ENCODE data around the gene STAT6.
"Not testable (repeated sequence)": the region's sequence is repeated elsewhere in the genome, so short reads cannot be mapped to it uniquely, and the experiment has no call there.

The STAT6 gene

GRCh38 chr12:57053146-57053545, 58.0 kb downstream of the STAT6 start:
- not testable (repeated sequence) for FAIRE-seq; DNase-seq (ENCODE audit: insufficient read length, low spot score)

GRCh38 chr12:57051011-57051410, 60.2 kb downstream of the STAT6 start:
- DNase-seq (ENCODE audit: insufficient read length, low spot score) (no peak), FAIRE-seq (no peak)

DNA sequence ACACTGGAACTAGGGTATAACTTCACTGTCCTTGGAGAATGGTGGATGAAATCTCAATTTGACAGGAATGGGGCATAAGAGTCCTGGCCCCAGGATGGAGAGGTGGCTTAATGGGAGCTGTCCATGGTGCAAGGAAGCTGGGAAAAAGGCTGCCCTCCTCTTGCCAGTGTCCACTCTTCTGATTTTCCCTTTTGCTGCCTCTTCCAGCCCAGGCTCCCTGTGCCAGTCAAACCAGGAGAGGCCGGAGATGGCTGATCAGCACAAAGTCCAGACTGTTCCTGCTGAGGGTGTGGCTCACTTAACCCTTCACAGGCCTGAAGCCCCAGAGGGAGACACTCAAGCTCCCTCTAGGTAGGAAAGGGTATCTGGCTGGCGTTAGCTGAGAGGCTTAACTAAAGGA, 61.3 kb downstream of the STAT6 start, which contains the start of gene MYO1A:
Gene MYO1A (minus strand): TSS at position 240 of the 400 bp plus-strand sequence. CDS start 1,806 bp downstream, outside the sequence.
- DNase-seq (ENCODE audit: insufficient read length, low spot score) (peak; percentile 31), FAIRE-seq (no peak)

GRCh38 chr12:57049119-57049446, 62.1 kb downstream of the STAT6 start:
- FAIRE-seq = no peak

DNA sequence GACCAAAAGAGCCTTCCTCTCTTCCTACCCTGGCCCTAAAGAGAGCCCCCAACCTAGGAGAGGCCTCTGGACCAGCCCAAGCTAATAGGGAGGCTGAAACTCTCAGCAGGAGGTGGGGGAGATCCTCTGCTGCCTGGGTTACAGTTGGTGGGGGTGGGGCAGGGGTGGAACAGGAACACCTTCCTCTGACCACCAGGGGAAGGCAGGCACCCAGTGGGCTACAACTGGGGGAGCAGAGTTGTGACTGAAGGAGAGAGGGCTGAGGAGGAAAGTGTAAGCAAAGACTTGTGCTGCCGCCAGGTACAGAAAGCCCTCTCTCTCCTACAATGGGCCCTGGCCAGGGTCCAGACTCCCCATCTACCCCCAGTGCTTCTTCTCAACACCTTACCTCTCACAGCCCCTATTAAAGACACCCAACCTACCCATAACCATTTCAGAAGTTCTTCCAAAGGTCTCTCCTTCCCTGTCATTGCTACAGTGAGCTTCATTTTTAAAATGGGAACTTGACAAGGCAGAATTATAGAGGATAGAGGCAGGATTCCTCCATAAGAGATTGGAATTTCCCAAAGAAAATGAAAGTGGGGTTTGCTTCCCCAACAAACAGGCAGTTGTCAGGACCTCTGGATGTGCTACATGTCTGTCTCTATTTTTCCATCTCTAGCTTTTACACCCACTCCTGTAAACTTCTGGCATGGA, 62.6 kb downstream of the STAT6 start:
- no peak for DNase-seq (ENCODE audit: insufficient read length, low spot score)
- peak; percentile 66 for FAIRE-seq

More at GRCh38 chr12:57049119-57049446, 62.1 kb downstream of the STAT6 start:
- DNase-seq (ENCODE audit: insufficient read length, low spot score) = no peak

DNA sequence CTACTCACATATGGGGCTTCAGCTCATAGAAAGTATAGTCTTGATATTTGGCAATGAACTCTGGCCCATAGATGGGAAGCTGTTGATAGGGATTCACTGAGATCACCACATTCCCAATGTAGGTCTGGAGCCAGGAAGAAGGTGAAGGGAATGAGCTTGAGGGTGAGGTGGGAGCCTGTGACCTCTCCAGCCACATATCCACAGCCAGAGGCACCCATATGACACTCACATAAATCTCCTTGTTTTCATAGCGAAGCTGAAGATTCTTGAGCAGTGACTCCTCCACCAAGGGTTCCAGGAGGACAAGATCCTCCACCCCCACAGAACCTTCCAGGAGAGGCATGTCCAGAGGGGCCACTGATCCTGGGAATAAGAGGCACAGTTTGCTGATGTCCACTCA, 63.2 kb downstream of the STAT6 start:
- DNase-seq (ENCODE audit: insufficient read length, low spot score) (peak; percentile 71), FAIRE-seq (peak; percentile 38)

DNA sequence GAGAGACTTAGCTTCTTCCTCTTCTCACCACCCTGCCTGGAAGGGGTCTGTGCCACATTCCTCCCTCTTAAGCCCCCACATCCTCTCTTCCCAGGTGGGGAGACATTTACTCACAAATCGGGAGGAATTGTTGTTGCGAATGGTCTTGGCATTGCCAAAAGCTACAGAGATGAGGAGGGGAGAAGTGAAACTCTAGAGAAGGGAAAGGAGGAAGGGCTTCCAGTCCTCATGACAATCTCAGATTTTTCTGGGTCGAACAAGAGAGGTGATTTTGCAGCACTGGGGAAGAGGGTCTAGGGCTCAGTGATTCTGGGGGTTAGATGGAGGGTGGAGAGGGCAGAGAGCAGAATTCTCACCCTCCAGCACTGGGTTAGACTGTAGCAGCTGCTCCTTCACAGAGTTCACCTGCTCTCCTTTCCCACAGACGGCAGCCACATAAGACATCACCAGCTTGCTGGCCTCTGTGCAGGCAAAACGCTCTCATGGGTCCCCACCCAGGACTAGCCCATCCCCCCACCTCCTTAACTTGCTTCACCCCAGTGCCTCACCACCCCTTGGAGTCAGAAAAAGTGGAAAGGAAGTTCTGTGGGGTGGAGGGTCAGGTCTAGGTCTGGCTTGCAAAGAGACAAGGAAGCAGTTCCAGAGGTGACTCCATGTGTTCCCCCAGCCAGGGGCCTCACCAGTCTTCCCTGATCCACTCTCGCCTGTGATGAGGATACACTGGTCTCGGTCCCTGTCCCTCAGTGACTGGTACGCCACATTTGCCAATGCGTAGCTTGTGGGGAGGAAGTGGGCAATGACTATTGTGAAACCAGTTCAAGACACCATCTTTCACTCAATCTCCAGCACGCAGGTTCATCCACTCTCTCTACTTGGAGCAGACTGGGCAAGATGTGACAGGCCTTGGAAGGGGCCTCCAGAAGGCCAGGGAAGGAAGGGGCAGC, 63.9 kb downstream of the STAT6 start:
- FAIRE-seq (no peak), DNase-seq (ENCODE audit: insufficient read length, low spot score) (no peak)

DNA sequence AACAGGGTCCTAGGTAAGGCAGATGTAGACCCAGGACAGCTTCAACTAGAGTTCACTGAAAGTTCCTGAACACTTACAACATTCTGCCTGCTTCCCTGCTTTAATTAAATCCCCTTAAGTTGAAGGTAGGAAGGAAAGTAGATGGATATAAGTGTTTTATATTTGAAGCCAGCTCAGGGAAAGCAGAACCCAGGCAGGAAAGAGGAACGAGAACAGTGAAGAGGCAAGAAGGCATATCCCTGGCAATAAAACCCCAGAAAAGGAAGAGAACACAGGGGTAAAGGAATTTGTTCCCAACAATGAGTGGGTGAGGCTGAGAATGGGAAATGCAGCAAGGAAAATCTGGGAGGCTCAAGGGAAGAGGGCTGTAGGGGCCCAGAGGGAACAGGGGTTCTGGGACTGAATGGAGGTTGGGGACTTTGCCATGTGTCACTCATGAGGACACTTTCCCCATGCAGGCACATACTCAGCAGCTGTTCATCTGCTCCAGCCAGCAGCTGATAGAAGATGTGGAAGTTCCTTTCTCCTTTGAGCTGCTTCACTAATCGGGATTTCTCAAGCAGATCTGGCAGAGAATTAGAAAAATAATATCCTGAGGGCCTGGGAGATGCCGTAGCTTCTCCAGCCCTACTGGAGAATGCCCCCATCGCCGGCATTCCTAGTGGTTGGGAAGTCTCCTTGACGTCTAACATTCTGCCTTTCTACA, 64.9 kb downstream of the STAT6 start:
- FAIRE-seq = peak; percentile 26
- DNase-seq (ENCODE audit: insufficient read length, low spot score) = no peak

All from HTR-8/SVneo (cell line).